ENCODE data around the gene NDUFAF2. TPM values are rescaled to one million over a fixed set of nuclear protein-coding genes. Genes with fewer than 3 reads are reported as not detected.

The NDUFAF2 gene
- total and polyA plus RNA-seq, 2 of the 8 experiments (the other 6 are each of a cell fraction or from before 2014, with no cell fraction given): 10.7 to 46.5 TPM

- H4K8ac ChIP-seq (ENCODE audit: extremely low read depth, insufficient read depth, low read length): no peak overlapping the region
- peaks cover 0 to 7% (median 1%) of the 10 kb centered on the region in 4 experiments; a peak in 2 of 7 replicates for H3K4me1 ChIP-seq (replicated peaks in 1 of 4; ENCODE audit: control insufficient read depth in 3 of 4, insufficient read depth in 4 of 4, low read length in 3 of 4)
- no peaks in the 10 kb centered on the region; a peak in 1 of 4 replicates for H3K79me2 ChIP-seq (ENCODE audit: control insufficient read depth in 1 of 2, insufficient read depth in 2 of 2, low read length in 2 of 2)
- ChIA-PET POLR2A (ENCODE audit: partially characterized antibody) (no interaction called here), CTCF (ENCODE audit: partially characterized antibody) (interaction anchor here (0.7 to 4.0 kb wide), 11 partner anchors 8 to 304 kb away, joined by 3 to 16 read pairs (median 4); no protein-coding TSS in a partner anchor)
- no peak overlapping the region for H3K4me2 ChIP-seq (ENCODE audit: insufficient read depth in 1 of 2, low read depth in 2 of 2, low read length in 2 of 2)
- 71% methylated on average over 2 of the region's 2 CpGs; no CpG with 5 or more reads in 1 of the 2 experiments for WGBS, 2 experiments (ENCODE audit: extremely low coverage in 1 of 2, insufficient coverage in 1 of 2, insufficient read length in 1 of 2, insufficient replicate concordance in 2 of 2, low coverage in 1 of 2, low lambda C conversion rate in 2 of 2, missing lambda C conversion rate in 1 of 2)
- H3K9me3 ChIP-seq (ENCODE audit: insufficient read depth in 2 of 2, low read depth in 1 of 2, low read length in 1 of 2): no peaks in the 10 kb centered on the region
- no peaks in the 10 kb centered on the region for H3K36me3 ChIP-seq (ENCODE audit: control insufficient read depth in 2 of 4, insufficient read depth in 4 of 4, low read length in 3 of 4)
- H4K91ac ChIP-seq (replicated peaks; ENCODE audit: insufficient read length, low read length): no peak overlapping the region
- peaks cover 0 to 1% of the 10 kb centered on the region in 2 experiments for H4K20me1 ChIP-seq (replicated peaks in 1 of 2; ENCODE audit: control insufficient read depth in 1 of 2, insufficient read depth in 2 of 2, low read length in 2 of 2)
- no peak overlapping the region for H4K5ac ChIP-seq (ENCODE audit: insufficient read length, low read depth, low read length)
- H3K27ac ChIP-seq (ENCODE audit: low read depth, low read length): no peak overlapping the region
- H2BK12ac ChIP-seq (ENCODE audit: low read depth, low read length): no peak overlapping the region
- DNase-seq (ENCODE audit: low read depth in 1 of 2, low spot score in 2 of 2) (no peak), FAIRE-seq (no peak)
- H3K23ac ChIP-seq (ENCODE audit: insufficient read length): no peak overlapping the region
- no peak overlapping the region for H2BK120ac ChIP-seq (replicated peaks; ENCODE audit: low read depth, low read length)
- no peak overlapping the region for H3K4me3 ChIP-seq (ENCODE audit: extremely low read depth in 1 of 4, insufficient read depth in 2 of 4, low read depth in 3 of 4, low read length in 4 of 4)
- no peak overlapping the region for H2AK5ac ChIP-seq (ENCODE audit: low read depth, low read length)
- no peak overlapping the region for H3K56ac ChIP-seq (replicated peaks; ENCODE audit: insufficient read length, low read depth, low read length)
- no peak overlapping the region for H2BK5ac ChIP-seq (ENCODE audit: low read depth, low read length)
- no peak overlapping the region for H3K4ac ChIP-seq (replicated peaks; ENCODE audit: insufficient read length, low read depth, low read length)
- no peaks in the 10 kb centered on the region for H3K23me2 ChIP-seq (ENCODE audit: low read depth, low read length)
- H3K18ac ChIP-seq (ENCODE audit: extremely low read depth, low read length): no peak overlapping the region
- H3K79me1 ChIP-seq (ENCODE audit: low read depth, low read length): no peaks in the 10 kb centered on the region
- no peak overlapping the region for H2BK15ac ChIP-seq (ENCODE audit: low read length)
- H3K27me3 ChIP-seq (replicated peaks in 1 of 4; ENCODE audit: control insufficient read depth in 3 of 4, extremely low read depth in 1 of 4, insufficient read depth in 3 of 4, low read length in 3 of 4): peaks cover 0 to 1% (median 0%) of the 10 kb centered on the region in 4 experiments; a peak in 1 of 7 replicates
- no peak overlapping the region for H2AFZ ChIP-seq (ENCODE audit: low read length)
- no peak overlapping the region for H2BK20ac ChIP-seq (ENCODE audit: low read length)
- H3K9ac ChIP-seq (replicated peaks in 1 of 4; ENCODE audit: extremely low read depth in 1 of 4, low read depth in 3 of 4, low read length in 3 of 4): no peak overlapping the region
- H3K14ac ChIP-seq (ENCODE audit: insufficient read length): no peak overlapping the region
- no peak for TF ChIP-seq RXRA (IDR thresholded peaks at IDR 0.05; ENCODE audit: insufficient read depth, low read depth, low read length)
- TF ChIP-seq TCF12 (IDR thresholded peaks at IDR 0.05; ENCODE audit: low read depth, low read length): no peak
- TF ChIP-seq CEBPB (IDR thresholded peaks at IDR 0.05; ENCODE audit: low read depth, low read length): no peak
- no peak for TF ChIP-seq TAF1 (IDR thresholded peaks at IDR 0.05; ENCODE audit: low read depth, low read length)
- TF ChIP-seq HDAC6 (IDR thresholded peaks at IDR 0.05; ENCODE audit: low read depth, low read length): no peak
- TF ChIP-seq TEAD4 (IDR thresholded peaks at IDR 0.05; ENCODE audit: low read depth, low read length): no peak
- TF ChIP-seq SUZ12 (IDR thresholded peaks at IDR 0.05; ENCODE audit: low read length): no peak
- no peak for TF ChIP-seq E2F6 (IDR thresholded peaks at IDR 0.05)
- TF ChIP-seq YY1 (IDR thresholded peaks at IDR 0.05; ENCODE audit: low read depth, low read length): no peak
- TF ChIP-seq SIRT6 (IDR thresholded peaks at IDR 0.05; ENCODE audit: low read length): no peak
- TF ChIP-seq, protein P1, sequence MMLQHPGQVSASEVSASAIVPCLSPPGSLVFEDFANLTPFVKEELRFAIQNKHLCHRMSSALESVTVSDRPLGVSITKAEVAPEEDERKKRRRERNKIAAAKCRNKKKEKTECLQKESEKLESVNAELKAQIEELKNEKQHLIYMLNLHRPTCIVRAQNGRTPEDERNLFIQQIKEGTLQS (IDR thresholded peaks at IDR 0.05; ENCODE audit: insufficient read depth, low read depth, low read length): no peak
- no peak for TF ChIP-seq SIN3A (conservative IDR thresholded peaks at IDR 0.05 in 1 of 2, IDR thresholded peaks at IDR 0.05 in 1 of 2; ENCODE audit: low read depth in 1 of 2, low read length in 2 of 2)
- TF ChIP-seq JUN (IDR thresholded peaks at IDR 0.05; ENCODE audit: low read depth, low read length): no peak
- TF ChIP-seq RFX5 (IDR thresholded peaks at IDR 0.05; ENCODE audit: borderline replicate concordance, low read depth, low read length): no peak
These were observed 108.9 kb downstream of the NDUFAF2 start for GRCh38 chr5:61053937-61054336.
